Activated effector memory CD4-positive, alpha-beta T cell treated with anti-CD3 and anti-CD28 coated beads, Interleukin-2, amount 50 U/mL, for 16 hours (primary cell): ENCODE data around the gene TEKT1.
A peak's percentile ranks its signal among the peaks of the same experiment; 100 is the strongest.

Experiments
- DNase-seq: peaks from one replicate; pipeline ENCODE4 v3.0.0-alpha.2; 2020

Gene TEKT1

GRCh38 chr17:6756425-6757031 lies 75.0 kb downstream of the TEKT1 start:
- DNase-seq: no peak

- peak; percentile 81 for DNase-seq
Observed at GRCh38 chr17:6755731-6756184, 75.8 kb downstream of the TEKT1 start, which contains the start of gene XAF1. Gene XAF1, plus strand, starts transcription at chr17:6756046. Its CDS starts 33 bp downstream, at chr17:6756079.

GRCh38 chr17:6755281-6755680 lies 76.2 kb downstream of the TEKT1 start:
- DNase-seq: no peak

GRCh38 chr17:6753546-6753945 lies 78.0 kb downstream of the TEKT1 start:
- no peak for DNase-seq

GRCh38 chr17:6753006-6753445 lies 78.5 kb downstream of the TEKT1 start:
- DNase-seq: peak; percentile 78

- DNase-seq: no peak
Observed at GRCh38 chr17:6752068-6752909, 79.2 kb downstream of the TEKT1 start.

GRCh38 chr17:6749519-6749918 lies 82.0 kb downstream of the TEKT1 start:
- no peak for DNase-seq

GRCh38 chr17:6748617-6749016 lies 82.9 kb downstream of the TEKT1 start:
- DNase-seq: no peak
